HG02943 (cell line): ENCODE measurements around the gene PARP1.
"Not testable (repeated sequence)": the region's sequence is repeated elsewhere in the genome, so short reads cannot be mapped to it uniquely, and the experiment has no call there.

ENCODE experiments used
- ATAC-seq: cut with Tn5 transposase; IDR thresholded peaks from one replicate; pipeline ENCODE4 v1.9.1; 2021; ENCODE audit warnings: mild to moderate bottlenecking, low read depth, moderate library complexity; ENCODE audit not compliant: unreplicated experiment

PARP1 gene

GRCh38 chr1:226429858-226430715 lies 22.2 kb upstream of the PARP1 start:
- ATAC-seq, result no peak

- no peak for ATAC-seq
Observed at GRCh38 chr1:226428791-226429461, 21.0 kb upstream of the PARP1 start.

- no peak for ATAC-seq
Observed at GRCh38 chr1:226428348-226428747, 20.5 kb upstream of the PARP1 start.

GRCh38 chr1:226427131-226427530 lies 19.2 kb upstream of the PARP1 start:
- ATAC-seq, result no peak

- not testable (repeated sequence) for ATAC-seq
Observed at GRCh38 chr1:226426395-226426794, 18.5 kb upstream of the PARP1 start.

GRCh38 chr1:226425431-226426031 lies 17.6 kb upstream of the PARP1 start:
- ATAC-seq, result no peak

- ATAC-seq, result no peak
Observed at GRCh38 chr1:226425004-226425378, 17.1 kb upstream of the PARP1 start.

- ATAC-seq, result no peak
Observed at GRCh38 chr1:226424221-226425003, 16.5 kb upstream of the PARP1 start.

GRCh38 chr1:226422478-226422877 lies 14.6 kb upstream of the PARP1 start:
- no peak for ATAC-seq

GRCh38 chr1:226420897-226421296 lies 13.0 kb upstream of the PARP1 start:
- ATAC-seq, result no peak

GRCh38 chr1:226420328-226420727 lies 12.4 kb upstream of the PARP1 start:
- no peak for ATAC-seq

GRCh38 chr1:226419284-226420029 lies 11.6 kb upstream of the PARP1 start:
- ATAC-seq, result no peak

- no peak for ATAC-seq
Observed at GRCh38 chr1:226417830-226418546, 10.1 kb upstream of the PARP1 start.

GRCh38 chr1:226417350-226417749 lies 9.5 kb upstream of the PARP1 start:
- ATAC-seq, result no peak

GRCh38 chr1:226414098-226414698 lies 6.3 kb upstream of the PARP1 start:
- ATAC-seq, result no peak

GRCh38 chr1:226411619-226412018 lies 3.7 kb upstream of the PARP1 start:
- no peak for ATAC-seq

- no peak for ATAC-seq
Observed at GRCh38 chr1:226410958-226411357, 3.1 kb upstream of the PARP1 start.

GRCh38 chr1:226409392-226409791 lies 1.5 kb upstream of the PARP1 start:
- no peak for ATAC-seq
